NCI-H524 (cell line): Measurements from ENCODE around the gene SSTR5.

Experiments used
- DNase-seq, 2 experiments: peaks; one replicate each; lab custom pipeline; 2025; lab: John Stamatoyannopoulos, UW

Gene SSTR5

DNA sequence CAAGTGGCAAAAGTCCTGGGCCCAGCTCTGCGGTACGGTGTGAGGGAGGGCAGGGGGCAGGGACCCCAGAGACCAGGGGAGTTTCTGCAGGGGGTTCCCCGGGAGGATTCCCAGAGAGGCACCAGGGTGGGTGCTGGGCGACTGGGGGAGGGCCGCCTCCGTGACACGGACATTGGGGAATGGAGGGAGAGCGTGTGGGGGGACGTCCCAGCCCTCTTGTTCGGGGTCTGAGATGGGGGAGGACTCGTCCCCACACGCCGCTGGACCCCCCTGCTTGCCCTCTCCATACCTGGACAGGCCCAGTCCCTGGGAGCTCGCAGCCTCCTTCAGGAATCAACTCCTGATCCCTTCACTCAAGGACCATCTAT, 49.8 kb downstream of the SSTR5 start:
- no peak for DNase-seq

- DNase-seq, result peak; percentile 76 to 83
These were observed 51.1 kb downstream of the SSTR5 start for GRCh38 chr16:1123525-1124230.

DNA sequence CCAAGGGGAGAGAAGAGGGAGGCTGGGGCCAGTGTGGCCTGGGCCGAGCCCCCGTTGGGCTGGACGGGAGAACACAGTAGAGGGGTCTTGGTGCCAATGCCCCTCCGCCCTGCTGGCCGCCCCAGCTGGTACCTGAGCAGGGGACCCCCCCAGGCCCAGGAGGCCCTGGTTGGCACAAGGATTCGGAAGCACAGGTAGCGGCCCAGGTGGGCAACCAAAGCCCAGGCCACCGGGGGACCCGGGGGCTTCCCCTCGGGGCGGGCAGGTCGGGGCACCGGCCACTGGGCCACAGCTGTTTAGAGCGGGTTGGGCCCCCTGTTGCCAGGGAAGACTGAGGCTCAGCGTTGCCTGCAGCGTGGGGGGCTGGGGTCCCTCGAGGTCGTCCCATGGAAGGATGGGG, 51.7 kb downstream of the SSTR5 start:
- DNase-seq, result no peak

DNA sequence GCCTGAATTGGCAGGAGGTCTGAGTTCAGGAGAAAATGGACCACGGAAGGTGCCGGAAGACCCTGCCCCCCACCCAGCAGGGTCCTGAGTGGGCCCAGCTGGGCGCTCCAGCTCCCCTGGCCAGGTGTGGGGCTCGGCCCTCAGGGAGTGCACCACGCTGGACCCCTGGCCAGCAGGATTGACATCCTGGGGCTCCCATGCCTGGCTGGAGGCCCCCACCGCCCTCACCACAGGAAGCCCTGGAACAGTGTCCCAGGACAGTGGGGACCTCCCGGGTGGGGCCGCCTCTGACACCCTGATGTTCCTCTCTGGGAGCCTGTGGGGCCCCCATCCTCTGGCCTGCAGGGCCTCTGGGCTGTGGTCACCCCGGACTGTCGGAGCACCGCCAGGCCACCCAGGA, 52.2 kb downstream of the SSTR5 start:
- no peak for DNase-seq

GRCh38 chr16:1125471-1125870, 52.9 kb downstream of the SSTR5 start:
- peak; percentile 88 to 90 for DNase-seq

DNA sequence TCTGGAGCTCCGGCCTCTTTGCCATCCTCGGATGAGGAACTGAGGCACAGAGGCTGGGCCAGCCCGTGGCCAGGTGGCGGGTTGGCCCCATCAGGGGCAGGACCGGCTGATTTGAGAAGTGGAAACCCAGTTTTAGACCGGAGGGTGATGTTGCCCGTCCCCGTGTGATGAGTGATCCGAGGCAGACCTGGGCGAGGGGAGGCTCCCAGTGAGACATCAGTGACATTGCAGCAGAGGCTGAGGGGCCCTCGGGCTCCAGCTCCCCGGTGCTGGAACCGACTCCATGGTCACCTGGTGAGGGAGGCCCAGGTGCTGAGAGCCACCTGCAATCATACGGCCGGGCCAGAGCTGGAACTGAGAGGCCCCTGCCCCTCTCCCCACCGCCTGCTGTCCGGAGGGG, 53.5 kb downstream of the SSTR5 start:
- no peak for DNase-seq

DNA sequence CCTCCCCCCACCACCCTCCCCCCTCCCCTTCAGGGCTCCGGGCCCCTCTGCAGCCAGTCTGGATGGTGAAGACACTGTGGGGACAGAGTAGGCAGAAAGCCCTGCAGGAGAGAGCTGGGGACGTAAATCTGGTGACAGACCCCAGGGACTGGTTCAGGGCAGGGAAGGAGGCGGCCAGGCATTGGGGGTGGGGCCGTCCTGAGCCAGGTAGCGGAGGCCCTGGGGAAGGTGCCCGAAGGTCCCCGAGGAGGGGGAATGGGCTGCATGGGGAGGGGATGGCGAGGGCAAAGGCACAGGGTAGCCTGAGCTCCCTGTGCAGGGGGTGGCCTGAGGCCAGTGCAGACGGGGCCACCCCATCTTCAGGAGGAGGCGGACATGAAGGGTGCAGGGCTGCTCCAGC, 54.0 kb downstream of the SSTR5 start:
- DNase-seq, result no peak

GRCh38 chr16:1127101-1127500, 54.6 kb downstream of the SSTR5 start:
- no peak for DNase-seq

- no peak for DNase-seq
These were observed 55.6 kb downstream of the SSTR5 start for GRCh38 chr16:1127971-1128715.

DNA sequence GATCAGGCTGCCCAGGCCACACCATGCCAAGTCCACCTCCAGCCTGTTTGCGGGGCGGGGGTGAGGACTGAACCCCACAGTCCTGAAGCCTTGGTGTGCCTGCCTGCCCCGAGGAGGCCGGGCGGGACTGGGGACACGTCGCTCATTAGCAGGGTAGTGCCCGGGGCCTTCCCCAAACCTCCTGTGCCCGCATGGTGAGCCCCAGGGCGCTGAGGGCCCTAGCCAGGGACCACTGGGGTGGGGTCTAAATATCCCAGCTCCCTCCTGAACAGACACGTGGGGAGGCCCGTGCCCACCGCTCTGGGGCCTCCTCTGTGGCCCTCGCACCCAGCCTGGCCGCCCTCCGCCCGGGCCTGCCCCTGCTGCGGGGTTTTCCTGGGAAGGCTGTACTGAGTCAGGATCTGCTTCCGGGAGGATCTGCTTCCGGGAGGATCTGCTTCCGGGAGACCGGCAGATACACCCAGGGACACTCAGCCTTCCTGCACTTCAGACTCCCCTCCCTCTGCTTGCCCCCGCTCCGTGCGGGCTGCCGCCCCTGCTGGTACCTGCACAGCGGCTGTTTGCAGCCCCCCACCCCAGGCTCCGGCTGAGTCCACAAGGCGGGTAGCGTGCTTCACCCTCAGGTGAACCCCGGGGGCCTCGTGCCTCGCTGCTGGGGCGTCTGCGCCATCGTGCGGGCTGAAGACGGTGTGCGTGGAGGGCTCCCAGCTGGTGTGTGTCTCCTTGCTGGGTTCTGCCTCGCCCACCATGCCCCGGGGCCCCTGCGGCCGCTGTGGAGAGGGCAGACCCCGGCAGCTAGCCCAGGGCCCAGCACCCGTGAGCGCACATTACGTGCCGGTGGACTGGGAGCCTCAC, 56.8 kb downstream of the SSTR5 start:
- DNase-seq, result no peak

- no peak for DNase-seq
These were observed 57.8 kb downstream of the SSTR5 start for GRCh38 chr16:1130382-1130781.
